ENCODE results near the gene FCER2.
"Not testable (repeated sequence)": the region's sequence is repeated elsewhere in the genome, so short reads cannot be mapped to it uniquely, and the experiment has no call there.

FCER2 gene

GRCh38 chr19:7645163-7645562 lies 56.8 kb downstream of the FCER2 start:
- DNase-seq, result no peak

GRCh38 chr19:7644550-7644877 lies 57.4 kb downstream of the FCER2 start:
- DNase-seq, result no peak

GRCh38 chr19:7643629-7644549 lies 58.0 kb downstream of the FCER2 start:
- DNase-seq, result not testable (repeated sequence)

DNA sequence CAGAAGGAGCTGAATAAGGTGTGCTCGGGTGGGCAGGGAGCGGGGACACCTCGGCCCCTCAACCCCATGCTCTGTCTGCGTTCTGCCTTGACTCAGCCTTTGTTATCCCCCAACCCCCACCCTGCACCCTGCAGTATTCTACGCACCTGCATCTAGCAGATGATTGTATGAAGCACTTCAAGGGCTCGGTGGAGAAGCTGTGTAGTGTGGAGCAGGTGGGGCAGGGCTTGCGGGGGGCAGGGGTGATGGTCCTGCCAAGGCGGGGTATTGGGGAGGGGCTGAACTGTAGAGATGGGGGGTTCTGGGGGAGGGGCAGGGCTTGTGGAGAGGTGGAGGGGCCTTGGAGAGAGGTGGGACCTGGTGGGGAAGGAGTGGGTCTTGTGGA lies 58.9 kb downstream of the FCER2 start:
- no peak for DNase-seq

- no peak for DNase-seq
These were observed 59.5 kb downstream of the FCER2 start for GRCh38 chr19:7642295-7643030.

GRCh38 chr19:7641290-7642276 lies 60.3 kb downstream of the FCER2 start:
- DNase-seq, result no peak

DNA sequence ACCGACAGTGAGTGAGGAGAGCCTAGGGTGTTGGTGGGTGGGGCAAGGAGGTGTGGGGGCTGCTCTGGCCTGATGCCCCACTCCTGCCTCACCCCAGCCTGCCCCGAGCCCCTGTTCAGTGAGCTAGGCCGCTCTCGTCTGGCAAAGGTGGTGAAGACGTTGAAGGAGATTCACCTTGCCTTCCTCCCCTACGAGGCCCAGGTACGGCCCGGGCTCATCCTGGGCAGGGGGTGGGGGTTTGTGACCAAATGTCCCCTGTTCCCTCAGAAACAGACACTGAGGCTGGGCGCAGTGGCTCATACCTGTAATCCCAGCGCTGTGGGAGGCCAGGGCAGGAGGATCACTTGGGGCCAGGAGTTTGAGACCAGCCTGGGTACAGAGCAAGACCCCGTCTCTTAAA lies 61.1 kb downstream of the FCER2 start:
- DNase-seq, result no peak

DNA sequence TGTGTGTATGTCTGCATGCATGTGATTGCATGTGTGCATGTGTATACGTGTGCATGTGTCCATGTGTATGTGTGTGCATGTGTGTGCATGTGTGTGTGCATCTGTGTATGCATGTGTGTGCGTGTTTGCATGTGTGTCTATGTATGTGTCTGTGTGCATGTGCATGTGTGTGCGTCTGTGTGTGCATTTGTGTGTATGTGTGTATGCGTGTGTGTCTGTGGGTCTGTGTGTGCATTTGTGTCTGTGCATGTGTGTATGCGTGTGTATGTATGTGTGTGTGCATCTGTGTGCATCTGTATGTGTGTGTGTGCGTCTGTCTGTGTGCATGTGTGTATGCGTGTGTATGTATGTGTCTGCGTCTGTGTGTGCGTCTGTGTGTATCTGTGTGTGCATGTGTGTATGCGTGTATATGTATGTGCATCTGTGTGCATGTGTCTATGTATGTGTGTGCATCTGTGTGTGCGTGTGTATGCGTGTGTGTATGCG lies 62.0 kb downstream of the FCER2 start:
- DNase-seq, result no peak

- DNase-seq, result no peak
These were observed 63.0 kb downstream of the FCER2 start for GRCh38 chr19:7638802-7639465.
